WTC11 (cell line): ENCODE measurements around the gene NEK11. TPM values are rescaled to one million over a fixed set of nuclear protein-coding genes. Genes with fewer than 3 reads are reported as not detected.

ENCODE experiments used
- ATAC-seq: fragments of 200-7000 bp; cut with Tn5 transposase; 2 replicates; pipeline ENCODE4 v1.10.0; 2021; ENCODE audit warnings: mild to moderate bottlenecking, moderate library complexity
- CTCF ChIA-PET: fragments of 300-600 bp; sonication (Branson Sonifier 250); formaldehyde crosslinking; loops from one replicate; lab custom pipeline; 2021; ENCODE audit warnings: antibody characterized with exemption; lab: Charles Lee
- POLR2A ChIA-PET: fragments of 350-600 bp; sonication (Branson Sonifier 250); formaldehyde crosslinking; loops from one replicate; lab custom pipeline; 2021; ENCODE audit warnings: antibody characterized with exemption; lab: Charles Lee
- DNase-seq: peaks from one replicate; pipeline ENCODE4 v3.0.0; 2021; ENCODE audit warnings: low spot score
- H3K27ac Mint-ChIP-seq: 2 replicates; pipeline ENCODE4 v1.8.0; 2021; ENCODE audit warnings: mixed read lengths
- H3K27me3 Mint-ChIP-seq: 2 replicates; pipeline ENCODE4 v1.8.0; 2021; ENCODE audit warnings: low read depth, mild to moderate bottlenecking, moderate library complexity, mixed read lengths
- H3K36me3 Mint-ChIP-seq: 2 replicates; pipeline ENCODE4 v1.8.0; 2021; ENCODE audit warnings: mixed read lengths
- H3K4me1 Mint-ChIP-seq: 2 replicates; pipeline ENCODE4 v1.8.0; 2022; ENCODE audit warnings: mixed read lengths
- H3K4me3 Mint-ChIP-seq: 2 replicates; pipeline ENCODE4 v1.8.0; 2021; ENCODE audit warnings: mild to moderate bottlenecking, moderate library complexity, mixed read lengths
- H3K9me3 Mint-ChIP-seq: 2 replicates; pipeline ENCODE4 v1.8.0; 2021; ENCODE audit warnings: mixed read lengths
- ATF2 ChIP-seq: sonication (generic); formaldehyde crosslinking; IDR thresholded peaks from 2 replicates; pipeline ENCODE4 v1.8.1; 2022; ENCODE audit warnings: low read depth, missing genetic modification reagents, borderline replicate concordance
- ERG ChIP-seq: fragments of 250-450 bp; sonication (Bioruptor Pico); IDR thresholded peaks from 2 replicates; pipeline ENCODE4 v1.8.0; 2021; ENCODE audit warnings: mild to moderate bottlenecking
- HMGXB4 ChIP-seq: sonication (generic); formaldehyde crosslinking; IDR thresholded peaks from 2 replicates; pipeline ENCODE4 v1.8.1; 2023; ENCODE audit warnings: mild to moderate bottlenecking, moderate library complexity, missing genetic modification reagents
- IRF2 ChIP-seq: sonication (generic); formaldehyde crosslinking; IDR thresholded peaks from 2 replicates; pipeline ENCODE4 v1.8.0; 2022; ENCODE audit warnings: low read depth, missing genetic modification reagents, borderline replicate concordance
- JUN ChIP-seq: sonication (generic); formaldehyde crosslinking; IDR thresholded peaks from 2 replicates; pipeline ENCODE4 v1.8.0; 2023; ENCODE audit warnings: mild to moderate bottlenecking, missing genetic modification reagents
- KAT7 ChIP-seq: sonication (generic); formaldehyde crosslinking; IDR thresholded peaks from 2 replicates; pipeline ENCODE4 v1.8.1; 2023; ENCODE audit warnings: missing genetic modification reagents, mild to moderate bottlenecking, borderline replicate concordance
- MYBL2 ChIP-seq: sonication (generic); formaldehyde crosslinking; IDR thresholded peaks from 2 replicates; pipeline ENCODE4 v1.8.1; 2023; ENCODE audit warnings: mild to moderate bottlenecking, moderate library complexity, missing genetic modification reagents
- USF2 ChIP-seq: sonication (generic); formaldehyde crosslinking; IDR thresholded peaks from 2 replicates; pipeline ENCODE4 v1.8.1; 2023; ENCODE audit warnings: mild to moderate bottlenecking, missing genetic modification reagents, moderate library complexity
- ZBTB21 ChIP-seq: sonication (generic); formaldehyde crosslinking; IDR thresholded peaks from 2 replicates; pipeline ENCODE4 v1.8.1; 2023; ENCODE audit warnings: mild to moderate bottlenecking, missing genetic modification reagents, borderline replicate concordance
- ZNF281 ChIP-seq: sonication (generic); formaldehyde crosslinking; IDR thresholded peaks from 2 replicates; pipeline ENCODE4 v1.8.0; 2023; ENCODE audit warnings: mild to moderate bottlenecking, missing genetic modification reagents
- ZNF317 ChIP-seq: sonication (generic); formaldehyde crosslinking; IDR thresholded peaks from 2 replicates; pipeline ENCODE4 v1.8.1; 2023; ENCODE audit warnings: low read depth, mild to moderate bottlenecking, moderate library complexity, missing genetic modification reagents, borderline replicate concordance
- ZNF396 ChIP-seq: fragments of 250-450 bp; sonication (Bioruptor Pico); IDR thresholded peaks from 2 replicates; pipeline ENCODE4 v1.8.0; 2021; ENCODE audit warnings: mild to moderate bottlenecking, moderate library complexity, borderline replicate concordance
- total RNA-seq: library from RNA; stranded (reverse); gene quantifications from 3 replicates; pipeline ENCODE4 v1.2.3, GENCODE V29; 2021
- TF ChIP-seq, protein P1 (sequence below): sonication (generic); formaldehyde crosslinking; IDR thresholded peaks from 2 replicates; pipeline ENCODE4 v1.8.0; 2023; ENCODE audit warnings: missing genetic modification reagents
- TF ChIP-seq, protein P2 (sequence below): fragments of 250-450 bp; sonication (Bioruptor Pico); IDR thresholded peaks from 2 replicates; pipeline ENCODE4 v2.1.2; 2022; ENCODE audit warnings: mild to moderate bottlenecking, moderate library complexity
- TF ChIP-seq, protein P3 (sequence below): fragments of 250-450 bp; sonication (Bioruptor Pico); IDR thresholded peaks from 2 replicates; pipeline ENCODE4 v1.9.0; 2021; ENCODE audit warnings: moderate library complexity, mild to moderate bottlenecking, inconsistent platforms, borderline replicate concordance
- TF ChIP-seq, protein P4 (sequence below): sonication (generic); formaldehyde crosslinking; IDR thresholded peaks from 2 replicates; pipeline ENCODE4 v1.8.0; 2022; ENCODE audit warnings: mild to moderate bottlenecking, missing genetic modification reagents
- TF ChIP-seq, protein P5 (sequence below): sonication (generic); formaldehyde crosslinking; IDR thresholded peaks from 2 replicates; pipeline ENCODE4 v1.8.0; 2022; ENCODE audit warnings: mild to moderate bottlenecking, missing genetic modification reagents

NEK11 gene
- total RNA-seq, 1 experiment from 2014 or later, result 1.6 TPM

DNA sequence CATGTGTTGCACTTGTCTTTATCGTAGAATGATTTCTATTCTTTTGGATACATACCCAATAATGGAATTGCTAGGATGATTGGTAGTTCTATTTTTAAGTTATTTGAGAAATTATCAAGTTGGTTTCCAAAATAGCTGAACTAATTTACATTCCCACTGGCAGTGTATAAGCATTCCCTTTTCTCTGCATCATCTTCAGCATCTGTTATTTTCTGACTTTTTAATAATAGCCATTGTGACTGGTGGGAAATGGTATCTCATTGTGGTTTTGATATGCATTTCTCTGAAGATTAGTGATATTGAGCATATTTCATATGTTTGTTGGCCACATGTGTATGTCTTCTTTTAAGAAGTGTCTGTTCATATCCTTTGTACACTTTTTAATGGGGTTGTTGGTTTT, 273.2 kb downstream of the NEK11 start (continued):
- TF ChIP-seq ZNF281 (CRISPR knock-in tag), result no peak
- TF ChIP-seq ZBTB21 (CRISPR knock-in tag), result no peak
- TF ChIP-seq, protein P1, sequence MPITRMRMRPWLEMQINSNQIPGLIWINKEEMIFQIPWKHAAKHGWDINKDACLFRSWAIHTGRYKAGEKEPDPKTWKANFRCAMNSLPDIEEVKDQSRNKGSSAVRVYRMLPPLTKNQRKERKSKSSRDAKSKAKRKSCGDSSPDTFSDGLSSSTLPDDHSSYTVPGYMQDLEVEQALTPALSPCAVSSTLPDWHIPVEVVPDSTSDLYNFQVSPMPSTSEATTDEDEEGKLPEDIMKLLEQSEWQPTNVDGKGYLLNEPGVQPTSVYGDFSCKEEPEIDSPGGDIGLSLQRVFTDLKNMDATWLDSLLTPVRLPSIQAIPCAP (CRISPR knock-in tag), result no peak

GRCh38 chr3:131303848-131304247, 277.2 kb downstream of the NEK11 start:
- ATAC-seq, result no peak
- CTCF ChIA-PET, result no interaction called here

DNA sequence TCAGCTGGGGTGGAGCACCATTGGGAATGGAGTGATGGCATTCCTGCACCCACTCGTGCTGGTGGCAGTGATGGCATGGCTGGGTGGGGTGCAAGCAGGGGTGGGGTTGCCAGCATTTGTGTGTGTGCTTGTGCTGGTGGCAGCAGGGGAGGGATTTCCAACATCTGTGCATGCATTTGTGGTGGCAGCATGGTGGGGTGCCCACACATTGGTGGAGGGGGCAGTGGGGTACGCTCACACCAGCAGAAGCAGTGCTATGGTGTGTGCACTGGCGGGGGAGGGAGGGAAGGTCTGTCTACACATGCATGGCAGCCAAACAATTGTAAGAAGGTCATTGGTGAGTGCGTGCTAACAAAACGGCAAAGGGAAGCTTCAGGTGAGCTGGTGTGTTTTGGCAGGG, 278.2 kb downstream of the NEK11 start:
- ChIA-PET POLR2A (no interaction called here), CTCF (no interaction called here)
- Mint-ChIP-seq H3K27ac (no peak overlapping the region), H3K4me3 (no peak overlapping the region), H3K27me3 (peaks cover 3% of the 10 kb centered on the region; the same call in 1 of the 2 replicates), H3K36me3 (no peaks in the 10 kb centered on the region), H3K9me3 (no peaks in the 10 kb centered on the region), H3K4me1 (peaks cover 2% of the 10 kb centered on the region; the same call in 1 of the 2 replicates)
- no peak for ATAC-seq
- no peak for DNase-seq
- TF ChIP-seq MYBL2 (CRISPR knock-in tag) (no peak), HMGXB4 (CRISPR knock-in tag) (no peak), ERG (CRISPR knock-in tag) (no peak), ATF2 (CRISPR knock-in tag) (no peak), ZNF396 (no peak), JUN (CRISPR knock-in tag) (no peak)
- TF ChIP-seq, protein P2, sequence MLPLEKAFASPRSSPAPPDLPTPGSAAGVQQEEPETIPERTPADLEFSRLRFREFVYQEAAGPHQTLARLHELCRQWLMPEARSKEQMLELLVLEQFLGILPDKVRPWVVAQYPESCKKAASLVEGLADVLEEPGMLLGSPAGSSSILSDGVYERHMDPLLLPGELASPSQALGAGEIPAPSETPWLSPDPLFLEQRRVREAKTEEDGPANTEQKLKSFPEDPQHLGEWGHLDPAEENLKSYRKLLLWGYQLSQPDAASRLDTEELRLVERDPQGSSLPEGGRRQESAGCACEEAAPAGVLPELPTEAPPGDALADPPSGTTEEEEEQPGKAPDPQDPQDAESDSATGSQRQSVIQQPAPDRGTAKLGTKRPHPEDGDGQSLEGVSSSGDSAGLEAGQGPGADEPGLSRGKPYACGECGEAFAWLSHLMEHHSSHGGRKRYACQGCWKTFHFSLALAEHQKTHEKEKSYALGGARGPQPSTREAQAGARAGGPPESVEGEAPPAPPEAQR, result no peak

More at GRCh38 chr3:131303848-131304247, 277.2 kb downstream of the NEK11 start:
- Mint-ChIP-seq H3K27me3 (peaks cover 4% of the 10 kb centered on the region; the same call in 1 of the 2 replicates), H3K4me1 (peaks cover 2% of the 10 kb centered on the region; the same call in 1 of the 2 replicates), H3K9me3 (no peaks in the 10 kb centered on the region), H3K27ac (no peak overlapping the region), H3K36me3 (no peaks in the 10 kb centered on the region), H3K4me3 (no peak overlapping the region)
- TF ChIP-seq IRF2 (CRISPR knock-in tag), result no peak
- TF ChIP-seq KAT7 (CRISPR knock-in tag), result no peak
- no peak for TF ChIP-seq USF2 (CRISPR knock-in tag)
- TF ChIP-seq, protein P3, sequence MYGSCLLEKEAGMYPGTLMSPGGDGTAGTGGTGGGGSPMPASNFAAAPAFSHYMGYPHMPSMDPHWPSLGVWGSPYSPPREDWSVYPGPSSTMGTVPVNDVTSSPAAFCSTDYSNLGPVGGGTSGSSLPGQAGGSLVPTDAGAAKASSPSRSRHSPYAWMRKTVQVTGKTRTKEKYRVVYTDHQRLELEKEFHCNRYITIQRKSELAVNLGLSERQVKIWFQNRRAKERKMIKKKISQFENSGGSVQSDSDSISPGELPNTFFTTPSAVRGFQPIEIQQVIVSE (CRISPR knock-in tag), result no peak
- TF ChIP-seq, protein P4, sequence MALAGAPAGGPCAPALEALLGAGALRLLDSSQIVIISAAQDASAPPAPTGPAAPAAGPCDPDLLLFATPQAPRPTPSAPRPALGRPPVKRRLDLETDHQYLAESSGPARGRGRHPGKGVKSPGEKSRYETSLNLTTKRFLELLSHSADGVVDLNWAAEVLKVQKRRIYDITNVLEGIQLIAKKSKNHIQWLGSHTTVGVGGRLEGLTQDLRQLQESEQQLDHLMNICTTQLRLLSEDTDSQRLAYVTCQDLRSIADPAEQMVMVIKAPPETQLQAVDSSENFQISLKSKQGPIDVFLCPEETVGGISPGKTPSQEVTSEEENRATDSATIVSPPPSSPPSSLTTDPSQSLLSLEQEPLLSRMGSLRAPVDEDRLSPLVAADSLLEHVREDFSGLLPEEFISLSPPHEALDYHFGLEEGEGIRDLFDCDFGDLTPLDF (CRISPR knock-in tag), result no peak
- TF ChIP-seq, protein P5, sequence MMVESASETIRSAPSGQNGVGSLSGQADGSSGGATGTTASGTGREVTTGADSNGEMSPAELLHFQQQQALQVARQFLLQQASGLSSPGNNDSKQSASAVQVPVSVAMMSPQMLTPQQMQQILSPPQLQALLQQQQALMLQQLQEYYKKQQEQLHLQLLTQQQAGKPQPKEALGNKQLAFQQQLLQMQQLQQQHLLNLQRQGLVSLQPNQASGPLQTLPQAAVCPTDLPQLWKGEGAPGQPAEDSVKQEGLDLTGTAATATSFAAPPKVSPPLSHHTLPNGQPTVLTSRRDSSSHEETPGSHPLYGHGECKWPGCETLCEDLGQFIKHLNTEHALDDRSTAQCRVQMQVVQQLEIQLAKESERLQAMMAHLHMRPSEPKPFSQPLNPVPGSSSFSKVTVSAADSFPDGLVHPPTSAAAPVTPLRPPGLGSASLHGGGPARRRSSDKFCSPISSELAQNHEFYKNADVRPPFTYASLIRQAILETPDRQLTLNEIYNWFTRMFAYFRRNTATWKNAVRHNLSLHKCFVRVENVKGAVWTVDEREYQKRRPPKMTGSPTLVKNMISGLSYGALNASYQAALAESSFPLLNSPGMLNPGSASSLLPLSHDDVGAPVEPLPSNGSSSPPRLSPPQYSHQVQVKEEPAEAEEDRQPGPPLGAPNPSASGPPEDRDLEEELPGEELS (CRISPR knock-in tag), result no peak
- no peak for TF ChIP-seq ZNF317 (CRISPR knock-in tag)
- POLR2A ChIA-PET, result no interaction called here
- DNase-seq, result no peak
